SK-N-DZ (cell line): ENCODE measurements around the gene CENPB.

Source experiments
- DNase-seq: peaks from one replicate; pipeline ENCODE4 v3.0.0-alpha.2; 2015; ENCODE audit warnings: low spot score

Gene CENPB

GRCh38 chr20:3749689-3750531 lies 36.6 kb downstream of the CENPB start:
- no peak for DNase-seq

GRCh38 chr20:3749087-3749688 lies 37.4 kb downstream of the CENPB start:
- no peak for DNase-seq

- DNase-seq = no peak
These were observed 38.5 kb downstream of the CENPB start for GRCh38 chr20:3748073-3748472.

GRCh38 chr20:3747471-3747870 lies 39.1 kb downstream of the CENPB start:
- no peak for DNase-seq

GRCh38 chr20:3745686-3746173 lies 40.8 kb downstream of the CENPB start:
- no peak for DNase-seq

- DNase-seq = no peak
These were observed 41.5 kb downstream of the CENPB start for GRCh38 chr20:3744806-3745685.

- DNase-seq = no peak
These were observed 42.5 kb downstream of the CENPB start for GRCh38 chr20:3744037-3744436.

GRCh38 chr20:3743251-3743650 lies 43.3 kb downstream of the CENPB start:
- DNase-seq = no peak

- no peak for DNase-seq
These were observed 44.6 kb downstream of the CENPB start for GRCh38 chr20:3741836-3742458.

- DNase-seq = no peak
These were observed 45.8 kb downstream of the CENPB start for GRCh38 chr20:3740615-3741301.

- no peak for DNase-seq
These were observed 46.6 kb downstream of the CENPB start for GRCh38 chr20:3739926-3740451.

GRCh38 chr20:3739054-3739925 lies 47.2 kb downstream of the CENPB start:
- DNase-seq = no peak

- DNase-seq = no peak
These were observed 48.2 kb downstream of the CENPB start for GRCh38 chr20:3738111-3739053.

GRCh38 chr20:3735768-3736167 lies 50.8 kb downstream of the CENPB start:
- no peak for DNase-seq

GRCh38 chr20:3734111-3734843 lies 52.3 kb downstream of the CENPB start:
- DNase-seq = no peak
